DMS114 treated with DMSO at 0.1 percent for 48 hours (cell line): ENCODE data around the gene TFR2.
"Not testable (repeated sequence)": the region's sequence is repeated elsewhere in the genome, so short reads cannot be mapped to it uniquely, and the experiment has no call there.

Experiments
- DNase-seq: peaks from one replicate; lab custom pipeline; 2025; ENCODE audit not compliant: unreplicated experiment; lab: John Stamatoyannopoulos, UW

The TFR2 gene

GRCh38 chr7:100678291-100678984 lies 37.1 kb upstream of the TFR2 start:
- no peak for DNase-seq

GRCh38 chr7:100677308-100678267 lies 36.2 kb upstream of the TFR2 start:
- no peak for DNase-seq

- DNase-seq, result no peak
Observed at GRCh38 chr7:100676501-100677306, 35.4 kb upstream of the TFR2 start.

DNA sequence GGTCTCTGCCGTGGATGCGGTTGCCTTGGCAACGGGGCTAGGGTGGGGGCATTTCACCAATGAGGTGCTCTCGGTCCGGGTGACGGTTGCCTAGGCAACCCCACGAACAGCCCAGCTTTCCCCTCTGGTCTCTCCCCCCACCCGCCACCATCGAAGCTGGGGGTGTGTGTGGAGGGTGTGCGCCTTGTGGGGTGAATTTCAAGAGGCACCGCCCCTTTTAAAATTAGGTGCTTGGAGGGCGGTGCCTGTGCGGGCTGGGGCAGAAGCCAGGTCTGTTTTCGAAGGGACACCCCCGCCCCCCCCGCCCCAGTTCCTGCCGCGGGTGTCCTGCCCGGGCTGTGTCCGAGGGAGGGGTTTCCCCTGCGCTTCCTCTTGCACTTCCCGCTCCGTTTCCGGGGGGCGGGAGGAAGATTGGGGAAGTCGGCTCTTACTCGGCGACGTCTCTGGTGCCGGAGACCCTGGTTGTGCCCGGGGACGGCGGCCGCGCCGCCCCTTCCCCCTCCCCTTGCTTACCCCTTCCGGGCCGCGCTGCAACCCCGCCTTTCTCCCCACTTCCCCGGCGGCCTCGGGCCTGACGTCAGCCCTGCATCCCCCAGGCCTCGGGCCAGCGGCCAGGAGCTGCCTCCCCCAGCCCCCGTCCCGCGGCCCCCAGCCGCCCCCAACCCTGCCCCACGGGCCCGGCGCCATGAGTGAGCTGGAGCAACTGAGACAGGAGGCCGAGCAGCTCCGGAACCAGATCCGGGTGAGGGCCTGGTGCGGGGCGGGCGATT lies 34.4 kb upstream of the TFR2 start:
- peak; percentile 53 for DNase-seq

DNA sequence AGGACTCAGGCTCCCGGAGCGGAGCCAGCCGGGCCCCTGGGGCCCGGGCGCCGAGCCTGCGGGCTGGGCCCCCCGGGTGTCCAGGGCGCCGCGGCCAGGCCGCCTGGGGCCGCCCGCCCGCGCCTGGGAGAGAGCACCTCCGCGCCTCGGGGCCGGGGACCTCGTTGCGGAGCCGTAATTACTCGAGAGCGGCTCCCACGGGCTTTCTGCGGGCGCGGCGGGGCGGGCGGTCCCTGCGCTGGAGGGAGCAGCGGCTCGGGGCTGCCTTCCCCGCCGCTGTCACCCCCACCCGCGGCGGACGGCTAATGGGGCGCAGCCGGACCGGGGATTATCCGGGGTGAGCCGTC lies 33.7 kb upstream of the TFR2 start:
- DNase-seq, result no peak

GRCh38 chr7:100674411-100675104 lies 33.2 kb upstream of the TFR2 start:
- DNase-seq, result no peak

- DNase-seq, result no peak
Observed at GRCh38 chr7:100673942-100674410, 32.6 kb upstream of the TFR2 start.

- DNase-seq, result peak; percentile 91
Observed at GRCh38 chr7:100673302-100673941, 32.1 kb upstream of the TFR2 start, which contains the start of gene GNB2. GNB2 (plus strand) TSS chr7:100673740; CDS start chr7:100676266, 2,526 bp downstream.

GRCh38 chr7:100671353-100672327 lies 30.3 kb upstream of the TFR2 start:
- no peak for DNase-seq

- DNase-seq, result no peak
Observed at GRCh38 chr7:100670074-100670473, 28.7 kb upstream of the TFR2 start.

DNA sequence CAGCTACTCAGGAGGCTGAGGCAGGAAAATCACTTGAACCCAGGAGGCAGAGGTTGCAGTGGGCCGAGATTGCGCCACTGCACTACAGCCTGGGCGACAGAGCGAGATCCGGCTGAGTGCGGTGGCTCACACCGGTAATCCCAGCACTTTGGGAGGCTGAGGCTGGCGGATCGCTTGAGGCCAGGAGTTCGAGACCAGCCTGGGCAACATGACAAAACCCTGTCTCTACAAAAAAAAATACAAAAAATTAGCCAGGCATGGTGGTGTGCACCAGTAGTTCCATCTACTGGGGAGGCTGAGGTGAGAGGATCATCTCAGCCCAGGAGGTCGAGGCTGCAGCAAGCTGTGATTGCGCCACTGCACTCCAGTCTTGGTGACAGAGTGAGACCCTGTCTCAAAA lies 27.8 kb upstream of the TFR2 start:
- DNase-seq, result not testable (repeated sequence)

GRCh38 chr7:100668069-100668449 lies 26.7 kb upstream of the TFR2 start:
- DNase-seq, result no peak

DNA sequence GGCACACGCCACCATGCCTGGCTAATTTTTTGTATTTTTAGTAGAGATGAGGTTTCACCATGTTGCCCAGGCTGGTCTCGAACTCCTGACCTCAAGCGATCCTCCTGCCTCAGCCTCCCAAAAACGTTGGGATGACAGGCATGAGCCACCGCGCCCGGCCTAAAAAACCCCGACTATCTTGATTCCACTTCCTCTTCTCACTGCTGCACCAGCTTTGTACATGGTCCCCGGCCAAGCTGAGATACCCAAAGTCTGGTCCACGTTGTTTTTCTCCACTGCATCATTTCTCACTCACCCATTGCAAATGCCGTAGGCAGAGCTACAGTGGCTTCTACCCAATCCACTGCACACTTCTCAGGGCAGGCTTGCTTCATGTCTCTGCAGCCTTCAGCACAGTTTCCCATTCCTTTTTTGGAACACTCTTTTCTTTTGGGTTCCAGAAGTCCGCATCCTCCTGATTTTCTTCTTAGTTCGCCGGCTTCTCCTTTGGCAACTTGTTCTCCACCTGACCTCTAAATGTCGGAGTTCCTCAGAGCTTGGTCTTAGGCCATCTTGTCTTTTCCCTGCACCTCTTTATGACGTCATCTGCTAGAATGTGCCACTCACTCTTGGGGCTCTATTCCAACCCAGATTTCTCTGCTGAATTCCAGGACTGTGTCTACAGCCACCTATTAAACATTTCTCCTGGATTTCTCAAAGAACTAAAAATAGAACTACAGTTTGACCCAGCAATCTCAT lies 26.1 kb upstream of the TFR2 start:
- DNase-seq, result no peak

DNA sequence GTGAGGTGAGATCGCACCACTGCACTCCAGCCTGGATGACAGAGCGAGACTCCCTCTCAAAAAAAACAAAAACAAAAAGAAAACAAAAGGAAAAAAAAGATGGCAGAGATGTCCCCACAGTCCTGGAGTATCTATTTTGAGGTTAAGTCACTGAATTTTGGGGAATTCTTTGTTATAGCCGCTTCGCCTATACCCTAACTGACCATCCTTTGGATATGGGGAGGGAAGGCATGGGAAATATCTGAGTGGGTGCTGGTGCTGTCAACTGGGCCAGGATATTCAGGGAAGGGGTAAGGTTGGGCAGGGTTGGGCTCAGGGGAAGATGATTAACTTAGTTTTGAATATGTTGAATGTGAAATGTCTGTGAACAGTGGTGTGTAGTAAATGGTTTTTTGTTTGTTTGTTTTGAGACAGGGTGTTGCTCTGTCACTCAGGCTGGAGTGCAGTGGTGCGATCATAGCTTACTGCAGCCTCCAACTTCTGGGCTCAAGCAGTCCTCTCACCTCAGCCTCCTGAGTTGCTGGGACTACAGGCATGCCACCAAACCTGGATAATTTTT lies 23.9 kb upstream of the TFR2 start:
- DNase-seq, result no peak

GRCh38 chr7:100662194-100662776 lies 20.9 kb upstream of the TFR2 start:
- not testable (repeated sequence) for DNase-seq

GRCh38 chr7:100655908-100656674 lies 14.7 kb upstream of the TFR2 start, which contains the start of gene ACTL6B:
ACTL6B (minus strand) TSS chr7:100656448; CDS start chr7:100656354, 94 bp downstream.
- no peak for DNase-seq
